ENCODE measurements around the gene SPIN1. TPM values are rescaled to one million over a fixed set of nuclear protein-coding genes. Genes with fewer than 3 reads are reported as not detected.
A peak's percentile ranks its signal among the peaks of the same experiment; 100 is the strongest.

Gene SPIN1
- total RNA-seq, 3 donors from 2014 or later (not counting 1 experiment from before 2014, with no cell fraction given), result 30.3 to 46.1 (median 39.3) TPM

DNA sequence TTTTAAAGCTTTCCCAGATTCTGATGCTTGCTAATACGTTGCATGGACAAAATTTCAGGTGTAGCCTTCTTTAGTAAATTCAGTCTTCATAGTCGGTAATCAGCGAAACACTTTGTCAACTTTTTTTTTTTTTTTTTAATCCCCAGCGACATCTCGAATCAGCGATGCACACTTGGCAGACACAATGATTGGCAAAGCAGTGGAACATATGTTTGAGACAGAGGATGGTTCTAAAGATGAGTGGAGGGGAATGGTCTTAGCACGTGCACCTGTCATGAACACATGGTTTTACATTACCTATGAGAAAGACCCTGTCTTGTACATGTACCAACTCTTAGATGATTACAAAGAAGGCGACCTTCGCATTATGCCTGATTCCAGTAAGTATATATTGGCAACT is 80.0 kb downstream of the SPIN1 start:
- Mint-ChIP-seq H3K4me1 (peaks cover 0 to 10% of the 10 kb centered on the region in 2 donors), H3K27me3 (ENCODE audit: low read depth in 2 of 2) (no peaks in the 10 kb centered on the region), H3K27ac (no peak overlapping the region), H3K9me3 (no peaks in the 10 kb centered on the region), H3K4me3 (no peak overlapping the region), H3K36me3 (no peaks in the 10 kb centered on the region)
- H3K27ac ChIP-seq (ENCODE audit: low read length), result no peak overlapping the region
- H3K27me3 ChIP-seq (ENCODE audit: control insufficient read depth, insufficient read depth, low read length), result no peaks in the 10 kb centered on the region
- TF ChIP-seq, protein P1, sequence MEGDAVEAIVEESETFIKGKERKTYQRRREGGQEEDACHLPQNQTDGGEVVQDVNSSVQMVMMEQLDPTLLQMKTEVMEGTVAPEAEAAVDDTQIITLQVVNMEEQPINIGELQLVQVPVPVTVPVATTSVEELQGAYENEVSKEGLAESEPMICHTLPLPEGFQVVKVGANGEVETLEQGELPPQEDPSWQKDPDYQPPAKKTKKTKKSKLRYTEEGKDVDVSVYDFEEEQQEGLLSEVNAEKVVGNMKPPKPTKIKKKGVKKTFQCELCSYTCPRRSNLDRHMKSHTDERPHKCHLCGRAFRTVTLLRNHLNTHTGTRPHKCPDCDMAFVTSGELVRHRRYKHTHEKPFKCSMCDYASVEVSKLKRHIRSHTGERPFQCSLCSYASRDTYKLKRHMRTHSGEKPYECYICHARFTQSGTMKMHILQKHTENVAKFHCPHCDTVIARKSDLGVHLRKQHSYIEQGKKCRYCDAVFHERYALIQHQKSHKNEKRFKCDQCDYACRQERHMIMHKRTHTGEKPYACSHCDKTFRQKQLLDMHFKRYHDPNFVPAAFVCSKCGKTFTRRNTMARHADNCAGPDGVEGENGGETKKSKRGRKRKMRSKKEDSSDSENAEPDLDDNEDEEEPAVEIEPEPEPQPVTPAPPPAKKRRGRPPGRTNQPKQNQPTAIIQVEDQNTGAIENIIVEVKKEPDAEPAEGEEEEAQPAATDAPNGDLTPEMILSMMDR (IDR thresholded peaks at IDR 0.05), result no peak
- ATAC-seq (no peak), DNase-seq (no peak)
- 99% methylated on average over 9 of the region's 9 CpGs for WGBS (ENCODE audit: insufficient coverage)
- peaks cover 5% of the 10 kb centered on the region for H3K36me3 ChIP-seq (ENCODE audit: control insufficient read depth, insufficient read depth, low read length)
- intact Hi-C loops (cut with micrococcal nuclease), result no loop called here
- H3K9me3 ChIP-seq (ENCODE audit: control insufficient read depth, insufficient read depth, low read length), result no peaks in the 10 kb centered on the region
- H3K4me3 ChIP-seq (ENCODE audit: low read length), result no peak overlapping the region
- H3K4me1 ChIP-seq (ENCODE audit: control insufficient read depth, insufficient read depth, low read length), result no peaks in the 10 kb centered on the region

DNA sequence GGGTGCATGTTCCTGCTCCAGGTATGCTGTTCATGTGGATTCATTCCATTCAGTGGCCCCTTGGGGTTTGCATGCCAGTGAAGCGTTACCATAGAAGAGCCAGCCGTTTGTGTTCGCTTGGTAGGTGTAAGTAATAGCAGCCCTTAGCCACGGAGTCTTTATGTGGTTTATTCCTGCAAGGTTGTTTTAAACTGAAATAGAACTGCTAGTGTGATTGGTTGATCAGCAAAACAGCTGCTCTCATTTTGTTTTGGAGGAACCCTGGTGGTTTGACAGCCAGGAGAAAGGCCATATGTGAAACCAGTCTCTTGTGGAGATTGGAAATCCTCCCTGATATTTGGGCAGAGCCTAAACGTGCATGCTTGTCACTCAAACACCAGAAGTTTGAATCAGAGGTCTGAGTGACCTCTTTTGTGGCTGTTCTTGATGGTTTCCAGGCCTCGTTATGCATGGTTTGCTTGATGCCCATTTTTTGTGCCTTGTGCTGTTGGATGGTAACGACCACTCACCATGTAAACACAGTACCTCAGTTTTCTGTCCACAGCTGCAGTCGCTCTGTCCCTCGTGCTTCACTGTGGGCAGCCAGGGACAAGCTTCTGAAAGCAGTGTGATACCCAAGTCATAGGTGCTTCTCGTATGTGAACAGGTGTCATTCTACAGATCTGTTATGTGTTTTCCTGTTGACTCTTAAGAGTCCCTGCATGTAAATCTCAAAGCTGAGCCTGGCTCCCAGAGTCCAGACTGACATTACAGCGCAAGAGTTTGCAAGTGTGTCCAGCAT is 88.4 kb downstream of the SPIN1 start:
- Mint-ChIP-seq H3K27ac (no peak overlapping the region), H3K4me1 (peaks cover 6 to 8% of the 10 kb centered on the region in 2 donors), H3K4me3 (no peak overlapping the region), H3K36me3 (no peaks in the 10 kb centered on the region), H3K9me3 (no peaks in the 10 kb centered on the region), H3K27me3 (ENCODE audit: low read depth in 2 of 2) (no peaks in the 10 kb centered on the region)
- TF ChIP-seq, protein P1 (IDR thresholded peaks at IDR 0.05), result no peak
- Histone ChIP-seq H3K9me3 (ENCODE audit: control insufficient read depth, insufficient read depth, low read length) (no peaks in the 10 kb centered on the region), H3K4me3 (ENCODE audit: low read length) (no peak overlapping the region), H3K27me3 (ENCODE audit: control insufficient read depth, insufficient read depth, low read length) (no peaks in the 10 kb centered on the region), H3K27ac (ENCODE audit: low read length) (no peak overlapping the region), H3K36me3 (ENCODE audit: control insufficient read depth, insufficient read depth, low read length) (peaks cover 6% of the 10 kb centered on the region), H3K4me1 (ENCODE audit: control insufficient read depth, insufficient read depth, low read length) (peaks cover 10% of the 10 kb centered on the region)
- WGBS (ENCODE audit: insufficient coverage), result 44% methylated on average over 11 of the region's 11 CpGs
- peak in 1 of 3 donors; percentile 47 for ATAC-seq
- intact Hi-C loops (cut with micrococcal nuclease), result no loop called here
- no peak for DNase-seq

DNA sequence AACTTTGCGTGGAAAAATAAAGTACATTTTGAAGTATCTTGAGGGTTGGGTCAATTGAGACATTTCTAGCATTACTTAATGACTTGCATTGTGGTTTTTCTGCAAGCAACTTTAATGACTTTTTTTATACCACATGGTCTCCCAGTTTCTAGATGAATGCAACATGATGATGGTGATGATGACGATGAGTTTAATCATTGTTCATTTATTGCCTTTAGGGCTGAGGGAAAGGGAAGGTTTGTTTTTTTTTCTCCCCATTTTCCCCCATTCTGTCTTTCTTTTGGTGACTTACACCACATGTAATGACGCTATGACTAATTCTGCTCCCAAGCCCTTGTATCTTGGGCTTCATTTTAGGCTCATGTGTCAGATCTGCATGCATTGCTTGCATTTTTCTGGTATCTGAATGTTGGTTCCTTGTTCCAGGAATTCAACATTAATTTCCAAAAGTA is 89.1 kb downstream of the SPIN1 start:
- ATAC-seq (no peak), DNase-seq (no peak)
- no peak overlapping the region for H3K4me3 ChIP-seq (ENCODE audit: low read length)

More for the DNA sequence above, 89.1 kb downstream of the SPIN1 start:
- Histone ChIP-seq H3K27me3 (ENCODE audit: control insufficient read depth, insufficient read depth, low read length) (no peaks in the 10 kb centered on the region), H3K9me3 (ENCODE audit: control insufficient read depth, insufficient read depth, low read length) (no peaks in the 10 kb centered on the region), H3K36me3 (ENCODE audit: control insufficient read depth, insufficient read depth, low read length) (peaks cover 6% of the 10 kb centered on the region), H3K4me1 (ENCODE audit: control insufficient read depth, insufficient read depth, low read length) (peaks cover 10% of the 10 kb centered on the region), H3K27ac (ENCODE audit: low read length) (no peak overlapping the region)
- Mint-ChIP-seq H3K27me3 (ENCODE audit: low read depth in 2 of 2) (no peaks in the 10 kb centered on the region), H3K36me3 (no peaks in the 10 kb centered on the region), H3K9me3 (no peaks in the 10 kb centered on the region), H3K4me1 (peaks cover 6 to 8% of the 10 kb centered on the region in 2 donors), H3K27ac (no peak overlapping the region), H3K4me3 (no peak overlapping the region)
- intact Hi-C loops (cut with micrococcal nuclease), result no loop called here
- 69% methylated on average over 2 of the region's 3 CpGs for WGBS (ENCODE audit: insufficient coverage)
- TF ChIP-seq, protein P1 (IDR thresholded peaks at IDR 0.05), result no peak

Data from natural killer cell (primary cell).